Suppressor macrophage treated with lipopolysaccharide for 1 hour (primary cell): Measurements from ENCODE around the gene RXFP1.

Source experiments
- DNase-seq, 3 donors: peaks; one replicate each; pipeline ENCODE4 v3.0.0-alpha.2; 2020 to 2022

Gene RXFP1

DNA sequence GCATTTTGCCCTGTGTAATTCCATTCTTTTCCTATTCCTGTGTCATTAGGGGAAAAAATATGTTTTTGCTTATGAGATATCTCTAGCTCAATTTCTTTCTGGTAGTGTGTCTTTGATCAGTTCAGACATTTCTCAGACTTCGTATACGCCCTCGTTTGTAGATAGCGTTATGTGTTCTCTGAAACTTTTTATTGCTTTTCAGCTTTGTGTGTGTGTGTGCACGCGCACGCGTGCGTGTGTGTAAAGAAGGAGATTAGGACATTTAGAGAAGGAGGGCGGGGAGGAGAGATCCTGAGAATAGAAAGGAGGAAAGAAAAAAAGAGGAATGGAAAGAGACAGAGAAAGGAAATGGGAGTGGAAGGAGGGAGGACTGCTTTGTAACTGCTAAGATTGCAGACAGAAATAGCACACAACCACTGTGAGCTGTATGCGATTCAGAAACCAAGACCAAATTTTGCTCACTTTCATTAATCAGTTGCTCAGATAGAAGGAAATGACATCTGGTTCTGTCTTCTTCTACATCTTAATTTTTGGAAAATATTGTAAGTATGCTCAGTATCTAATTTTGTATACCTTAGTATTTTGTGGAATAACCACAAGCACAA, at the start of gene RXFP1:
RXFP1 (plus strand) TSS at position 399 of the 605 bp plus-strand sequence; CDS start at position 494, 95 bp downstream.
- peak in 1 of 3 donors; percentile 25 for DNase-seq

DNA sequence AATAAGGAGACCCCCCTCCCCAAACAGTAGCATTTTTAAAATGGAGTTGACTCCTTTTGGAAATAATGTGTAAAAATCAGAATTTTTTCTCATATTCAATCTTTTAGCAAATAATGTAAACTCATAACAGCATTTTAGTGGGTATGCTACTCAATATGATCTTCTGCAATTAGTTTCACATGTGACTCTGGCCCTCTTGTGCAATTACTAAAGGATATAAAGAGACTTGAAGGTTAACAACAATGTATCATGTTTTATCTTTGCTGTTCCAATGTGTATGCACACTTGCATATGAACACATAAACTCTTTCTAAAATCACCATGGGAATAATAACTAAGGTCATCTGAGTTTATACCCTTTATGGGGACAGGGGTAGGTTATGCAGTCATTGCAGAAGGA, 39.9 kb upstream of the RXFP1 start:
- DNase-seq: no peak

- DNase-seq: no peak
These were observed 37.4 kb upstream of the RXFP1 start for GRCh38 chr4:158484173-158484885.

GRCh38 chr4:158490629-158491028, 31.1 kb upstream of the RXFP1 start:
- no peak for DNase-seq

- peak in 1 of 3 donors; percentile 23 for DNase-seq
These were observed 29.3 kb upstream of the RXFP1 start for GRCh38 chr4:158492391-158492790.

DNA sequence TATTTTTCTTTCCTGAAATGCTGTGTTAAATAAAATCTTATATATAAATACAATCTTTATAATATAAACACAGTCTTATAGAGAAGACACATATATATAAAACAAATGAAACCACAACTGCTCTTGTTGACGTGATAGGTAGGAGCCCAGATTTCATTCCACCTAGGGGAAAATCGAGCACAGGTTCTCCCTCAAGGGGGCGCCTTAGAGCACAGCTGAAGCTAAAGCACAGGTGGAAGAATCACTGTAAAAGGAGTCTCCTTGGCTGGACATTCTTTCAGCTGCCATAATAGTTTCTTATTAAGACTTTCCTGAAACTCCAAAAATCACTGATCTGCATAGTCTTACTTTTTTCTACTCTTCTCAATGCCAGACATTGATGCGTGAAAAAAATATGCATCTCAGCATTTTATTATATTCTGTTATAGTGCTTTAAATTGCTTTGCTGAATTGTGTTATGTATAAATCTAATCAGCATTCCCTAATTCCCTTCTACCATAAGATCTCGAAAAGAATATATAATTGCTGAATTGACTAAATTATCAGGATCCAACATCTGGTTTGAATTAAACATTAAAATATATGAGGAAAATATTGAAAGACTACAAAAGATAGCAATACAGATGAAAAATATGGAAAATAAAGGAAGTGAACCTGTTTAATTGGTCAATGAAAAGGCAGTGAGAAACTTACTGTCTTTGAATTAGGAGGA, 25.5 kb upstream of the RXFP1 start:
- peak; percentile 72 to 85 (median 74) for DNase-seq

- DNase-seq: no peak
These were observed 21.6 kb upstream of the RXFP1 start for GRCh38 chr4:158500054-158500453.

DNA sequence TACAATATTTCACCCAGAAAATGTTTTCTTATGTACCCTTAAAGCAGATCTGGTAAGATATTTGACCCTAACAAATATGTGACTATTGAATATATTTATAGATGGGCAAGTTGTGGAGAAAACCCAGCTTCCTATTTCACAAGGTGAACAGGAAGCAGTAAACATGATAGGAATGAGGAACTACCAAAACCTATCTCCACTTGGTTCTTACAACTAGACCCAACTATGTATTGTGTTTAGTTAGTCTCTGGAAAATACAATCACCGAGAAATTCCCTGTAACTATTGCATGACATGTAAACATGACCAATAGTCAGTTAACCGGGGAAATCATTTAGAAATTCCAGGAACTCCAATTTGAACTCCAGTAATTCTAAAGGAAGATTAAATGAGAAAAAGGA, 8.4 kb upstream of the RXFP1 start:
- peak; percentile 54 to 91 (median 73) for DNase-seq

GRCh38 chr4:158519226-158519625, 2.5 kb upstream of the RXFP1 start:
- no peak for DNase-seq

DNA sequence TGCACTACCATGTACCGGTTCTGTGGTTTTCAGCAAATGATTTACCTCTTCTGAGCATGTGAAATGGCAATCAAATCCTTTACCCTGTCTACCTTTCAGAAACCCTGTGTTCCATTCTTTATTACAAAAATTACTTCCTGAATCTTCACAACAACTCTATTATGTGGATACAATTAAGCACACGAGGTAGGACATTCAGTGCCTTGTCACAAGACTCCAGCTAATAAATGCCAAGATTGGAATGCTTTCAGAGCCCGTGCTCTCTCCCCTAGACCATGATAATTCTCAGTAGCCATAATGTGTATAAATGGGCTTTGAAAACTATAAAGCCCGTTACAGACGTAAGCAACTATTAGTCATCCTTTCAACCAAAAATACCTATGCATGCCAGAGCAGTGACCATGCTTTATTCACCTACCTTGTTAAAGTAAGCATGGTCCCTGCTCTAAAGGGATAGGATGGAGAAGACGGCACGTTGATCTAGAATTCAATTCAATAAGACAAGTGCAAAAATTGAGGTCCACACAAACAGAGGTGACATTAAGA, 2.4 kb downstream of the RXFP1 start:
- DNase-seq: peak in 1 of 3 donors; percentile 14

- peak in 1 of 3 donors; percentile 51 for DNase-seq
These were observed 5.8 kb downstream of the RXFP1 start for GRCh38 chr4:158527516-158527915.

- no peak for DNase-seq
These were observed 7.8 kb downstream of the RXFP1 start for GRCh38 chr4:158529505-158529904.

- DNase-seq: peak; percentile 51 to 90 (median 69)
These were observed 8.7 kb downstream of the RXFP1 start for GRCh38 chr4:158530381-158530780.

GRCh38 chr4:158530898-158531297, 9.2 kb downstream of the RXFP1 start:
- no peak for DNase-seq

DNA sequence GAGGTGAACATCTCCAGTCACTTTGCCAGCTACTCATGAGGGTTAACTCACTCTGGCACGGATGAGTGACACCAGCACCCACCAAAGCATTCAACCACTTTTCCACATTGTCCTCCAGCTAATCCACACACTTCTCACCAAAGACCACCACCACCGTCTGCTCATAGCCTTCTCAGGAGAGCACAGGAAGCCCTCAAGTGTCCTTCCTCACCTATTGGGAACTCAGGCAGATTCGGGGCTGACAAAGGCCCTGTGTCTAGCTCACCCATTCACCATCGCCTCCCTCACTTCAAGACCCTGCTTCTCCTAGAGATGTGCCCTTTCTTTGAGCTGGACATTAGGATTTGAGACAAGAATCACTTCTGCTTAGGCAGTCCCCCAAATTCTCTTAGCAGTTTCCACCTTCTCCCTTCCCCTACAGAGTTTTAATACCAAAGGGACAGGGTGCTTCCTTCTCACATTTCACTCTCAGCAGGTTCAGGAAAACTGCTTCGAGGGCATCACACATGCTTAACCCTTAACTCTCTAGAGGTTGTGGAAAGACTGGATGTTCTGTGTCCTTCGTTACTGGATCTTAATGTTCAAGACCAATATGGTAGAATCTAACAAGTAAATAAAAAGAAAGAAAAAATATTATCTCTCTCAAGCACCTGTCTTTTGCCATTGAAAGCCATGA, 11.0 kb downstream of the RXFP1 start:
- no peak for DNase-seq

DNA sequence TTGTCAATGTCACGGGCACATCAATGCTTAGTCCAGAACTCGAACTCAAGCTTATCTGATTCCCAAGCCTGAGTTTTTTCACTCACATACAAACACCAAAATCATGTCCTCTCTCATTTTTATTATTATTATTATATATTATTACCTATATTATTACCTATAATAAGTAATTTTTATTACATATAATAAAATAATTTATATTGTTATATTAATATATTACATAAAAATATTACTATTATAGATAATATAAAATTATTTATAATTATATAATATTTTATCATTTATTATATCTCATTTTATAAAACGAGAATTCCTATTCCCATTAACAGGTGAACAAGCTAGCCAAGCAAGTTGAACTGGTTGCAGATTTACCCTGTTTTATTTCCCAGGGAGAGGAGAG, 13.0 kb downstream of the RXFP1 start:
- no peak for DNase-seq

DNA sequence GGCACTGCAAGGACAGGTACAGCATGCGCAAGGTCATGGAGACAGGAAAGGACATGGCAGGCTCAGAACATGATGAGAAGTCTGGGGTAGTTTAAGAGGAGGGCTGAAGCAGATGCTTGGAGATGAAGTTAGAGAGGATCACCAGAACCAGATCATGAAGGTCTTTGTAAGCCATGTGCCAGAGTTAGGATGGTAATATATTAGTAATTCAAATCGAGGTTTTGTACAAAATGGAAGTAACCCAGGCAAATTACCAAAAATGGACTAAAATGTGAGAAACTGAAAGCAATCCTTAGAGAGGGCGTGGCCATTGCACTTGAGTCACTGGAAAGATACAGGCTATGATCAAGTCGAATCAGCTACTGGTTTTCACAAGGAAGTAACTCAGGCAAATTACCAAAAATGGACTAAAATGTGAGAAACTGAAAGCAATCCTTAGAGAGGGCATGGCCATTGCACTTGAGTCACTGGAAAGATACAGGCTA, 13.5 kb downstream of the RXFP1 start:
- DNase-seq: peak; percentile 87 to 99 (median 92)

GRCh38 chr4:158536833-158537232, 15.2 kb downstream of the RXFP1 start:
- no peak for DNase-seq

DNA sequence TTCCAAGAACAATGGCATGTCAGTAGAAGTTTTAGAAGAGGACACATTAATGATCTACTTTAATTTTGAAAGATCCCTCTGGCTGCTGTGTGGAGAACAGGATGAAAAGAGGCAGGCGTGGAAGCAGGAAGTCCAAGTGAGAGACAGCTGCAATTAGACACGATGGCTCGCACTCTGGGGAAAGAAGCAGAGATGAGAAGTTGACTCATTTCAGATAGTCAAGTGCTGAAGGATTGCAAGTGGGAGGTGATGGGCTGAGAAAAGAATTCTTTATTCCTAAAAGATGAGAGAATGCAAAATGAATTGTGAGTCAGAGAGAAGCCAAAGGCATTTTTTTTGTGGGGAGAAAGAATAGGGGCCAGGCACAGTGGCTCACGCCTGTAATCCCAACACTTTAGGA, 16.5 kb downstream of the RXFP1 start:
- peak; percentile 77 to 92 (median 79) for DNase-seq

GRCh38 chr4:158538911-158539310, 17.2 kb downstream of the RXFP1 start:
- DNase-seq: peak; percentile 67 to 88 (median 74)

DNA sequence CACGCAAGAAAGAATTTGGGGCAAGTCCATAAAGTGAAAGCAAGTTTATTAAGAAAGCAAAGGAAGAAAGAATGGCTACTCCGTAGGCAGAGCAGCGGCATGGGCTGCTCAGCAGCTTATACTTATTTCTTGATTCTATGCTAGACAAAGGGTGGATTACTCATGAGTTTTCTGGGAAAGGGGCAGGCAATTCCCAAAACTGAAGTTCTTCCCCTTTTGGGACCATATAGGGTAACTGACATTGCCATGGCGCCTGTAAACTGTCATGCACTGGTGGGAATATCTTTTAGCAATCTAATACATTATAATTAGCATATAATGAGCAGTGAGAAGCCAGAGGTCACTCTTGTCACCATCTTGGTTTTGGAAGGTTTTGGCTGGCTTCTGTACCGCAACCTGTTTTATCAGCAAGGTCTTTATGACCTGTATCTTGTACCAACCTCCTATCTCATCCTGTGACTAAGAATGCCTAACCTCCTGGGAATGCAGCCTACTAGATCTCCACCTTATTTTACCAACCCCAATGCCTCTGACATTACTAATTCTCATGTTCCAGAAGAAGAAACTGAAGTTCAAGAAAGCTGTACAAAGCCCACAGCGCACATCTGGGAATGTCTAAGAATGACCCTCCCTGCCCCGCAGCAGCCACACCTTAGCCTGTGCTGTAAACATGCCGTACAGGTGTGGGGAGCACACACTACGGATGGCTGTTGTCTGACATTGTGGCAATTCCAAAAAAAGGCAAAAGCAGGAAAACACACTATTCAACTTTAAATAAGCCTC, 18.6 kb downstream of the RXFP1 start:
- peak; percentile 66 to 91 (median 70) for DNase-seq

GRCh38 chr4:158541506-158541905, 19.8 kb downstream of the RXFP1 start:
- DNase-seq: no peak
